HepG2 (cell line): ENCODE measurements around the gene ZNF773. TPM values are rescaled to one million over a fixed set of nuclear protein-coding genes. Genes with fewer than 3 reads are reported as not detected.

ENCODE experiments used
- CBX5 ChIP-seq: sonication (generic); formaldehyde crosslinking; IDR thresholded peaks from 2 replicates; pipeline ENCODE4 v1.4.0; 2020; ENCODE audit warnings: missing genetic modification reagents, borderline replicate concordance
- CTCF ChIP-seq: sonication (generic); formaldehyde crosslinking; IDR thresholded peaks from 2 replicates; pipeline ENCODE4 v1.5.0; 2020; ENCODE audit warnings: mild to moderate bottlenecking, missing genetic modification reagents, moderate library complexity
- FOXA3 ChIP-seq: IDR thresholded peaks from 2 replicates; pipeline ENCODE4 v1.6.1; 2016; ENCODE audit warnings: missing genetic modification reagents, missing compliant biosample characterization
- HDAC2 ChIP-seq: sonication (generic); formaldehyde crosslinking; IDR thresholded peaks from 2 replicates; pipeline ENCODE4 v1.4.0; 2020; ENCODE audit warnings: missing genetic modification reagents
- HOMEZ ChIP-seq: IDR thresholded peaks from 2 replicates; pipeline ENCODE4 v1.6.1; 2016; ENCODE audit warnings: low read depth
- MXD3 ChIP-seq: IDR thresholded peaks from 2 replicates; pipeline ENCODE4 v1.6.1; 2016; ENCODE audit warnings: mild to moderate bottlenecking, missing biosample characterization, missing genetic modification reagents
- MYNN ChIP-seq: sonication (generic); formaldehyde crosslinking; IDR thresholded peaks from 2 replicates; pipeline ENCODE4 v1.4.0; 2020; ENCODE audit warnings: mild to moderate bottlenecking, low read depth, missing genetic modification reagents
- NFYC ChIP-seq: IDR thresholded peaks from 2 replicates; pipeline ENCODE4 v1.6.1; 2016; ENCODE audit warnings: missing genetic modification reagents, missing compliant biosample characterization
- PHF20 ChIP-seq: sonication (generic); formaldehyde crosslinking; IDR thresholded peaks from 2 replicates; pipeline ENCODE4 v1.5.0; 2020; ENCODE audit warnings: mild to moderate bottlenecking, missing genetic modification reagents
- PITX1 ChIP-seq: sonication (generic); formaldehyde crosslinking; IDR thresholded peaks from 2 replicates; pipeline ENCODE4 v1.5.1; 2020; ENCODE audit warnings: mild to moderate bottlenecking, missing genetic modification reagents
- SIX4 ChIP-seq: sonication (generic); formaldehyde crosslinking; IDR thresholded peaks from 2 replicates; pipeline ENCODE4 v1.4.0; 2020; ENCODE audit warnings: missing genetic modification reagents
- ZBTB38 ChIP-seq: sonication (generic); formaldehyde crosslinking; IDR thresholded peaks from 2 replicates; pipeline ENCODE4 v1.5.1; 2020; ENCODE audit warnings: mild to moderate bottlenecking, missing genetic modification reagents
- ZGPAT ChIP-seq: IDR thresholded peaks from 2 replicates; pipeline ENCODE4 v1.6.1; 2016; ENCODE audit warnings: mild to moderate bottlenecking
- ZMYM4 ChIP-seq: sonication (generic); formaldehyde crosslinking; IDR thresholded peaks from 2 replicates; pipeline ENCODE4 v1.8.1; 2023; ENCODE audit warnings: mild to moderate bottlenecking, missing genetic modification reagents
- ZNF143 ChIP-seq: sonication (generic); formaldehyde crosslinking; IDR thresholded peaks from 2 replicates; pipeline ENCODE4 v1.4.0; 2020; ENCODE audit warnings: missing genetic modification reagents
- ZNF274 ChIP-seq: sonication (generic); formaldehyde crosslinking; IDR thresholded peaks from 2 replicates; pipeline ENCODE4 v1.5.1; 2020; ENCODE audit warnings: mild to moderate bottlenecking, missing genetic modification reagents
- ZNF276 ChIP-seq: sonication (generic); formaldehyde crosslinking; IDR thresholded peaks from 2 replicates; pipeline ENCODE4 v1.4.0; 2020; ENCODE audit warnings: mild to moderate bottlenecking, low read depth, missing genetic modification reagents
- ZNF331 ChIP-seq: sonication (generic); formaldehyde crosslinking; IDR thresholded peaks from 2 replicates; pipeline ENCODE4 v1.4.0; 2020; ENCODE audit warnings: missing genetic modification reagents
- ZNF709 ChIP-seq: sonication (generic); formaldehyde crosslinking; IDR thresholded peaks from 2 replicates; pipeline ENCODE4 v1.5.0; 2020; ENCODE audit warnings: mild to moderate bottlenecking, missing genetic modification reagents
- polyA plus RNA-seq, 8 experiments: library from polyadenylated mRNA; depleted of rRNA in 3 of 8; stranded (reverse) in 7 of 8; unstranded in 1 of 8; fragments of >200 nt; fragmentation: Illumina TruSeq in 4 of 8; extraction: Trizol in 4 of 8; gene quantifications; 2 replicates each; pipeline versions ENCODE4 v1.2.1 to v1.2.3, GENCODE V29; 2011 to 2016; ENCODE audit warnings: low read depth in 4 of 8, missing spikeins in 1 of 8, mixed read lengths in 1 of 8; ENCODE audit not compliant: insufficient read depth in 1 of 8
- total RNA-seq, 5 experiments: library from RNA; depleted of rRNA; stranded (reverse); fragments of >200 nt; fragmentation: Illumina TruSeq; extraction: Trizol; gene quantifications; 2 replicates each; pipeline ENCODE4 v1.2.3, GENCODE V29; 2016; ENCODE audit warnings: low read depth in 1 of 5

Gene ZNF773
- total and polyA plus RNA-seq, 2 of the 13 experiments (the other 11 are each of a cell fraction or from before 2014, with no cell fraction given), result 5.7 to 6.7 TPM

- TF ChIP-seq ZNF276 (CRISPR knock-in tag) (0 out of 2 replicates have a peak, but pooled peaks have one; percentile 51), ZNF331 (CRISPR knock-in tag) (0 out of 2 replicates have a peak, but pooled peaks have one; percentile 28), CTCF (CRISPR knock-in tag) (0 out of 2 replicates have a peak, but pooled peaks have one; percentile 12), ZNF143 (CRISPR knock-in tag) (peak; percentile 94), SIX4 (0 out of 2 replicates have a peak, but pooled peaks have one; percentile 17), PITX1 (CRISPR knock-in tag) (peak; percentile 59; the same call in 1 of the 2 replicates), NFYC (CRISPR knock-in tag) (peak; percentile 98), HDAC2 (peak; percentile 37; the same call in 1 of the 2 replicates), MYNN (CRISPR knock-in tag) (0 out of 2 replicates have a peak, but pooled peaks have one; percentile 66), ZMYM4 (peak; percentile 55; the same call in 1 of the 2 replicates), HOMEZ (peak; percentile 34; the same call in 1 of the 2 replicates), ZGPAT (CRISPR knock-in tag) (peak; percentile 55; the same call in 1 of the 2 replicates), CBX5 (CRISPR knock-in tag) (peak; percentile 51; the same call in 1 of the 2 replicates), ZNF274 (CRISPR knock-in tag) (0 out of 2 replicates have a peak, but pooled peaks have one; percentile 49), ZNF709 (CRISPR knock-in tag) (peak; percentile 72; the same call in 1 of the 2 replicates), MXD3 (CRISPR knock-in tag) (peak; percentile 60), PHF20 (CRISPR knock-in tag) (peak; percentile 80), ZBTB38 (CRISPR knock-in tag) (peak; percentile 35; the same call in 1 of the 2 replicates), FOXA3 (CRISPR knock-in tag) (0 out of 2 replicates have a peak, but pooled peaks have one; percentile 22)
Measured at GRCh38 chr19:57499680-57500395, at the start of gene ZNF773 (continued).
